LNCAP (cell line): ENCODE measurements around the gene RNF215.

ENCODE experiments used
- TF ChIP-seq, protein P1 (sequence below): fragments of 450-650 bp; IDR thresholded peaks from 2 replicates; pipeline ENCODE4 v1.5.1; 2017; ENCODE audit warnings: mild to moderate bottlenecking

Gene RNF215

DNA sequence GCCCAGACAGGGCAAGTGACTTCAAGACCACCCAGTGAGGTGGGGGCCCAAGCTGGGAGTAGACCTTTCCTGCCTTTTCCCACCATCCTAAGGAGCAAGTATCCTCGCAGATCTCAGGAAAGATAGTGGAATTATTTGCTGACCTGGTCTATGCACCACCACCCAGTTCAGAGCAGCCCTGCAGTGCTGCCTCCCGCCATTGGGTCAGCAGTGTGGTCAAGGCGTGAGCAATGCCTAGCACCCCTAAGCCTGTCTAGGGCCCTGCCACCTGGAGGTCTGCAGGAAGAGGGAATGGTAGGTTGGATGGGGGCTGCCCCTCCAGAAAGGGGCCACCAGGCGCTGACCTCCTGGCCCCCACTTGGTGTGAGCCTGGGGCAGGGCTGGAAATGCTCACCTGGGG lies 44.9 kb upstream of the RNF215 start:
- TF ChIP-seq, protein P1, sequence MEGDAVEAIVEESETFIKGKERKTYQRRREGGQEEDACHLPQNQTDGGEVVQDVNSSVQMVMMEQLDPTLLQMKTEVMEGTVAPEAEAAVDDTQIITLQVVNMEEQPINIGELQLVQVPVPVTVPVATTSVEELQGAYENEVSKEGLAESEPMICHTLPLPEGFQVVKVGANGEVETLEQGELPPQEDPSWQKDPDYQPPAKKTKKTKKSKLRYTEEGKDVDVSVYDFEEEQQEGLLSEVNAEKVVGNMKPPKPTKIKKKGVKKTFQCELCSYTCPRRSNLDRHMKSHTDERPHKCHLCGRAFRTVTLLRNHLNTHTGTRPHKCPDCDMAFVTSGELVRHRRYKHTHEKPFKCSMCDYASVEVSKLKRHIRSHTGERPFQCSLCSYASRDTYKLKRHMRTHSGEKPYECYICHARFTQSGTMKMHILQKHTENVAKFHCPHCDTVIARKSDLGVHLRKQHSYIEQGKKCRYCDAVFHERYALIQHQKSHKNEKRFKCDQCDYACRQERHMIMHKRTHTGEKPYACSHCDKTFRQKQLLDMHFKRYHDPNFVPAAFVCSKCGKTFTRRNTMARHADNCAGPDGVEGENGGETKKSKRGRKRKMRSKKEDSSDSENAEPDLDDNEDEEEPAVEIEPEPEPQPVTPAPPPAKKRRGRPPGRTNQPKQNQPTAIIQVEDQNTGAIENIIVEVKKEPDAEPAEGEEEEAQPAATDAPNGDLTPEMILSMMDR: no peak

DNA sequence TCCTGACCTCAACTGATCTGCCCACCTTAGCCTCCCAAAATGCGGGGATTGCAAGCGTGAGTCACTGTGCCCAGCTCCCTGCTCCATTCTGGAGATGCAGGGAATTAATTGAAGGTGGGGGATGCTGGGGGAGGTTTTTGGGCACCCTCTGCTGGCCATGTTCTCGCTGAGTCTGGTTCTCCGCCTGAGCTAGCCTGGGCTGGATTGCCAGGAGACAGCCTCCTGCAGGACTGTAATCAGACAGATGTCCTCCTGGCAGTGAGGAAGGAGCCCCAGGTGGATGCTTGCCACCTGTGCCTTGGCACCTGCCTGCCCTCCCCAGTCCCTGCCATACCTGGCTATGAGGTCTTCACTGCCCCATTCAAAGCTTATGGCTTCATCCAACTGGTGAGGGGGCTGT lies 43.7 kb upstream of the RNF215 start:
- TF ChIP-seq, protein P1: no peak; the same call in 1 of the 2 replicates

DNA sequence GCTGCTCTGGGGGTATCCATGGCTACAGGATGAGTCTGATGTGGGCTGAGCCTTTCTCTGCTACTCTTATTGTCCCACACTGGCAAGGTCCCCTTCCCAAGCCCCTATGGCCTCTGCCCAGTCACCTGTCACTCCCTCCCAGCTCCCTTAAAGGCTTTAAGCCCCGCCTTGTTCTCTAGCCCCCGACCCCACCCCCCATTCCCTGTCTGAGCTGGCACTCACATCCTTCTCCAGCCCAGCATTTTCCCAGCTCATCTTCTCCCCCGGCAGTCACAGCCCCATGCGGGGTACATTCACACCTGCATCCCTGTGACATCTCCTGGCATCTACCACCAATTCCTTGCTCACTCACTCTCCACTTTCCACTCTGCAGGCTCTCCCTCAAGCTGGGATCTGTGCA lies 42.7 kb upstream of the RNF215 start:
- TF ChIP-seq, protein P1: no peak

DNA sequence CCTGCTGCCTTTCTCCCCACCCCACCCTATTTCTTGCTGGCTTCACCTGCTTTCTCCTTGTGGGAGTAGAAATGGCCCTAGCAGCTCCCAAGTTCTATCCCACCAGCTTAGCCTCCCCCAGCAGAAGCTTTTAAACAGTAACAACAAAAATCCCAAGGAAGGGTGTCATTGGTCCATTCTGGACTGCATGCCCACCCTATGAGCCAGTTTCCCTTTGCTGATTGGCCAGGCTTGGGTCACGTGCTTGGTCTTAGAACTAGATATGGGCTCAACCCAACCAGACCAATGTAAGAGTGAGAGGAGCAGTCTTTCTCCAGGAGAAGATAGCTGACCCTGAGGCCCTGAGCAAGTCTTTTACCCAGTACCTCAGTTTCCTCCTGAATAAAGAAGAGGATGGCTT lies 40.7 kb upstream of the RNF215 start:
- TF ChIP-seq, protein P1: no peak

DNA sequence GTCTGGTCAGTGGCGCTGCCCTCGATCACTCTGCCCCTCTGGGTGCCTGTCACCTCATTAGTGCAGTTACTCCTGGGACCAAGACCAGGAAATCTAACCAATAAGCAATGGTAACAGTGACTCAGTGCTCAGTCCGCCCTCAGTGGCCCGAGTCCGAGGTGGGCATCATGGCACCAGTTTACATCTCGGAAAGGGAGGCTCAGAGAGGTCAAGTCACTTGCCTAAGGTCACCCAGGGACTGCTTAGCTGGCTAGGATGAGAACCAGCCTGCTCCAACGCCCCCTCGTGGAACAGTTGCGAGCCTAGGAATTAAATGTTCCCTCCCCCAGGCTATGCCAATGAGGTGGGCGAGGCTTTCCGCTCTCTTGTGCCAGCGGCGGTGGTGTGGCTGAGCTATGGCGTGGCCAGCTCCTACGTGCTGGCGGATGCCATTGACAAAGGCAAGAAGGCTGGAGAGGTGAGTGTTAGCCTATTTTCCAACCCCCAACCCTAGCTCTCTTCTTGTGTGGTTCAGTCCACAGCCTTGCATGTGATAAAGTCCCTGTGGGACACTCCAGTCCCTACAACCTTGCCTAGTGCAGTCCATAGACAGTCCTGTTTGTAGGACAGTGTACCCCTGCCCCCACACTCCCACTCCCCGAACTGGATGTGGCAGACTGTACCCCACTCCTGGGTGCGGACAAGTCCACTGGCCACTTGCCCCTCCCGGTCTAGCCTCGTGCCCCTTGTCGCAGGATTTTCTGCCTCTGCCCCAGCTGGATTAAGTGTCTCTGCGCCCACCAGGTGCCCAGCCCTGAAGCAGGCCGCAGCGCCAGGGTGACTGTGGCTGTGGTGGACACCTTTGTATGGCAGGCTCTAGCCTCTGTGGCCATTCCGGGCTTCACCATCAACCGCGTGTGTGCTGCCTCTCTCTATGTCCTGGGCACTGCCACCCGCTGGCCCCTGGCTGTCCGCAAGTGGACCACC lies 39.5 kb upstream of the RNF215 start:
- TF ChIP-seq, protein P1: peak; percentile 74

DNA sequence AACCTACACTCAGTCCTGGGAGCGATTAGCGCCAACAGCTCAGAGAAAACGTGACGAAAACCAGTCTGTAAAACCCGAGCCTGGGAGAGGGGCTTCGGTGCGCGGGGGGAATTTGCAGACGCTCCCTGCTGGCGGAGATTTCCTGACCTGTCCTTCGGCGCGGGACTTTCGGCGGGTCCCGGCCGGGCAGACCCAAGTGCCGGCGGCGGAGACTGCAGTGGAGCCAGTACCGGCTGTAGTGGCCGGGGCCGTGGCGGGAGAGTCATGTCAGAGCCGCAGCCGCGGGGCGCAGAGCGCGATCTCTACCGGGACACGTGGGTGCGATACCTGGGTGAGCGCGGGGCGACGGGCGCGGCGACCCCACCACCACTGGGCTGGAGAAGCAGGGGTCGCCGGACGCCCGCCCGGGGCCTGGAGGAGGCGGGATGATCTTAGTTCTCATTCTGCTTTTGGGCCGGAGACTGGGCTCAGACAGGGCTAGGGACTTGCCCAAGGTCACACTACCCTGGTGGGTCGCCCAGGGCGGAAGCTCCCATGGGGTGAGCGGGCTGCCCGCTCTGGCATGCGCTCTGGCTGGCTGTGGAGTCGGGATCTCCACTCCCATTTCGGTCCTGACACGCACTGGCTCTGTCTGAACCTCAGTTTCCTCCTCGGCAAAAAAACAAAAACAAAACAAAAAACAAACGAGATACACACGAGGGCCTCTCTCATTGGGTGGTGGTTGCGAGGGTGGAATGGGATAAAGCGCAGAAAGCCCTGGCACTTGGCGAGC lies 38.6 kb upstream of the RNF215 start, which contains the start of gene MTFP1:
Gene MTFP1, plus strand, starts transcription at position 153 of the 772 bp plus-strand sequence. Its CDS starts 112 bp downstream, at position 265.
- TF ChIP-seq, protein P1: no peak

DNA sequence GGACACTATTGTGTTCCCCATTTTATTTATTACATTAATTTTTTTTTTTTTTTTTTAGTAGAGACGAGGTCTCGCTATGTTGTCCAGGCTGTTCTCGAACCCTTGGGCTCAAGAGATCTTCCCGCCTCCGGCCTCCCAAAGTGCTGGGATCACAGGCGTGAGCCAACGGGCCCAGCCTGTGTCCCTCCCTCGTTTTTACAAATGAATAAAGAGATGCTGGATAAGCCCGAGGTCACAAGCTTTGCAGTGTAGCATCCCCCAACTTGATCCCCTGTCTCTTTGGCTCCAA lies 38.1 kb upstream of the RNF215 start:
- TF ChIP-seq, protein P1: no peak
